HG03558 (cell line): ENCODE results near the gene OMP.
"Not testable (repeated sequence)": the region's sequence is repeated elsewhere in the genome, so short reads cannot be mapped to it uniquely, and the experiment has no call there.

Experiments used
- ATAC-seq: cut with Tn5 transposase; IDR thresholded peaks from one replicate; pipeline ENCODE4 v1.9.1; 2021; ENCODE audit warnings: moderate number of reproducible peaks; ENCODE audit not compliant: unreplicated experiment; ENCODE audit errors: extremely low read depth

Gene OMP

GRCh38 chr11:77102246-77103210 lies at the start of gene OMP:
OMP (plus strand) TSS chr11:77102840; CDS start chr11:77102840, 0 bp downstream.
- no peak for ATAC-seq

GRCh38 chr11:77053217-77054015 lies 49.2 kb upstream of the OMP start:
- ATAC-seq: no peak

GRCh38 chr11:77054084-77054483 lies 48.6 kb upstream of the OMP start:
- no peak for ATAC-seq

GRCh38 chr11:77055101-77055561 lies 47.5 kb upstream of the OMP start:
- no peak for ATAC-seq

- no peak for ATAC-seq
Measured at GRCh38 chr11:77055913-77056312, 46.7 kb upstream of the OMP start.

GRCh38 chr11:77056814-77057402 lies 45.7 kb upstream of the OMP start:
- no peak for ATAC-seq

GRCh38 chr11:77057938-77058474 lies 44.6 kb upstream of the OMP start:
- ATAC-seq: no peak

- ATAC-seq: no peak
Measured at GRCh38 chr11:77058900-77059299, 43.7 kb upstream of the OMP start.

GRCh38 chr11:77059806-77060205 lies 42.8 kb upstream of the OMP start:
- ATAC-seq: no peak

- no peak for ATAC-seq
Measured at GRCh38 chr11:77060234-77060633, 42.4 kb upstream of the OMP start.

- not testable (repeated sequence) for ATAC-seq
Measured at GRCh38 chr11:77061258-77061657, 41.4 kb upstream of the OMP start.

GRCh38 chr11:77062924-77063323 lies 39.7 kb upstream of the OMP start:
- ATAC-seq: no peak

- ATAC-seq: no peak
Measured at GRCh38 chr11:77063407-77063806, 39.2 kb upstream of the OMP start.

GRCh38 chr11:77063861-77064260 lies 38.8 kb upstream of the OMP start:
- ATAC-seq: no peak

GRCh38 chr11:77064648-77065217 lies 37.9 kb upstream of the OMP start:
- no peak for ATAC-seq

GRCh38 chr11:77065878-77066228 lies 36.8 kb upstream of the OMP start:
- no peak for ATAC-seq

GRCh38 chr11:77066229-77067042 lies 36.2 kb upstream of the OMP start, which contains the start of gene CAPN5:
CAPN5 (plus strand) TSS chr11:77066971; CDS start chr11:77084887, 17,916 bp downstream.
- peak; percentile 84 for ATAC-seq

- ATAC-seq: no peak
Measured at GRCh38 chr11:77067861-77068443, 34.7 kb upstream of the OMP start.
